ENCODE measurements around the gene THAP4.

Gene THAP4

DNA sequence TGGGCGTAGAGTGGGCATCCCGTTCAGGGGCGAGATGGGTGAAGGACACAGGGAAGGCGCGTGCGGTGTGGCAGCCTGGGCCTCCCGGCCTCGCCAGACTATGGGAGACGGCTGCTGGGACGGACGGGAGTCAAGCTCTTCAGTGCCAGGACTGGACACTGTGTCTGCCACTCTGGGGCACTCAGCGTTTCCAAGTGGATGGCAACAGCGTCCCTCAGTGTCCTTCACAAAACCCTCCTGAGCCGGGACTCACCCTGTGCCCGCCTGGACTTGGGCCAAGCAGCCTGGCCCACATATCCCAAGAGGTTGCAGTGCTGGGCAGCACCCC lies 94.7 kb downstream of the THAP4 start:
- no peak for DNase-seq

DNA sequence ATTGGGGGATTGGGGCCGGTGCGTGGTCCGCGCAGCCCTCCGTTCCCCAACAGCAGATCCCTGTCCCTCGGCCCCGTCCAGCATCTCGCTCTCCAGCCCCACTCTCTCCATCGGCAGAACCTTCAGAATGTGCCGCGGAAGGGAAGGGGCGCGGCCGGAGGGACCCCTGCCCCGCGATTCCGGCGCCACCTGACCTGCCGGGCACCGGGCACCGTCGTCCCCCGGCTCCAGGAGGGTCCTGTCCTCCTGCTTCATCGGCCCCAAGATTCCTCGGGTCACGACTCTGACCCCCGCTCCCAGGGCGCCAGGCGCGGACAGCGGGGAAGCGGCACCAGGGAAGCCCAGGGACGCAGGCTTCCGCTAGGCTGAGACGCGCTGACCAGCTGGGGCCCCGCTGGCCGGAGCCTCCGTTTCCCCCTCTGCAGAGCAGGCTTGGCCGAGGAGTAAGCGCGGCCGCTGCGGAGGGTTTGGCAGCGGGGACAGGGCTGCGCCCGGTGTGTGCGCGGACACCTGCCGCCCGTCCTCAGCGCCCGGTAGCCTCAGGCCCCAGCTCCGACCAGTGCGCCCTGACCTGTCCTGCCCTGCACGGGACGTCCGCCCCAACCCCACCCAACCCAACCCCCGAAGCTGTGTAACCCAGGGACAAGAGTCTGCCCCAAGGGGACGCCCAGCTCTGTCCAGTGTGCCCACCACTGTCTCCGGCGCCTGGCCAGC lies 95.2 kb downstream of the THAP4 start:
- no peak for DNase-seq

DNA sequence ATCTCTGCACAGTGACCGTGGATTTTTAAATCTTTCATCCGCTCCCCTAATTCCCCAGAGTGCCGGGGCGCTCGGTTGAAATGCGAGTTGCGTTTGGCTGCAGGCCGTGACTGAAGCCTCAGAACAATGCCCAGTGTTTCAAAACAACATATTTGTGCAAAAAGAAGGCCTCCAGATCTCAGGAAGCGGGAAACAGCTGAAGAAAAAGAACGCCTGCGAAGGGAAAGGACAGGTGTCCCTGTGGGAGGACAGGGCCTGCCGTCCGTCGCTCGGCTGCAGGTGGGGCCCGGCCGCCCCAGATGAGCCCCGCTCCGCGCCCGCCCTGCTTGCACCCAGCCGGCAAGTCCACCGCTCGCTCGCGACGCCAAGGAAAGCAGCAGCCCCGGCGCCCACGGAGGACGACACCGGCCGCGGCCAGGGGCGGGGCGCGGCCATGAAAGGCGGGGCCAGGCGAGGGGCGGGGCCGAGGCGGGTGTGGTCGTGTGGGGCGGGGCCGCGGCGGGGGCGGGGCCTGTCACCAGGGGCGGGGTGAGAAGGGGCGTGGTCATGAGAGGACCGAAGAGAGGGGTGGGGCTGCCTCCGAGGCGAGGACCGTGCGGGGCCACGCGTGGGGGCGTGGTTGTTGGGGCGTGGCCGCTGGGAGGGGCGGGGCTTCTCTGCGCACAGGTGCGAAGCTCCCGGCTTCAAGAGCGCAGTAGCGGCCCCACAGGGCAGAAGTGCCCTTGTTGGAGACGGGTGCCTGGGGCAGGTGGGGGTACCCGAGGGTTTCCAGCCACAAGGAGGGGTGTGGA lies 96.0 kb downstream of the THAP4 start:
- no peak for DNase-seq

DNA sequence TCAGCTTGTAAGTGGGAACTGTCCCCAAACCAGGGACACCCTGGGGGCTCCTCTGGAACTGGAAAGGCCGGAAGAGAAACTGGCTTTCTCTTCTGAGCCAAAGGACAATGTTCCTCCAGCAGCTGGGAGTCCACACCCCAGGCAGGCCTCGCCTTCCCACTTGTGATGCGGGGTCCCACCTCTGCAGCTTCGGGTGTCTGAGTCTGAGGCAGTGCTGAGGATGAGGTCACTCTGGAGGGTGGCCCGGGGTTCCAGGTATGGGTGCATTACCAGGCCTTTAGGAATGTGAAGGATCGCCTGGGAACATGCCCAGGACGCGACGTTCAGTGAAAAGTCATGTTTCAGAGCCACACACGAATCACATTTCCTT lies 96.6 kb downstream of the THAP4 start:
- no peak for DNase-seq

DNA sequence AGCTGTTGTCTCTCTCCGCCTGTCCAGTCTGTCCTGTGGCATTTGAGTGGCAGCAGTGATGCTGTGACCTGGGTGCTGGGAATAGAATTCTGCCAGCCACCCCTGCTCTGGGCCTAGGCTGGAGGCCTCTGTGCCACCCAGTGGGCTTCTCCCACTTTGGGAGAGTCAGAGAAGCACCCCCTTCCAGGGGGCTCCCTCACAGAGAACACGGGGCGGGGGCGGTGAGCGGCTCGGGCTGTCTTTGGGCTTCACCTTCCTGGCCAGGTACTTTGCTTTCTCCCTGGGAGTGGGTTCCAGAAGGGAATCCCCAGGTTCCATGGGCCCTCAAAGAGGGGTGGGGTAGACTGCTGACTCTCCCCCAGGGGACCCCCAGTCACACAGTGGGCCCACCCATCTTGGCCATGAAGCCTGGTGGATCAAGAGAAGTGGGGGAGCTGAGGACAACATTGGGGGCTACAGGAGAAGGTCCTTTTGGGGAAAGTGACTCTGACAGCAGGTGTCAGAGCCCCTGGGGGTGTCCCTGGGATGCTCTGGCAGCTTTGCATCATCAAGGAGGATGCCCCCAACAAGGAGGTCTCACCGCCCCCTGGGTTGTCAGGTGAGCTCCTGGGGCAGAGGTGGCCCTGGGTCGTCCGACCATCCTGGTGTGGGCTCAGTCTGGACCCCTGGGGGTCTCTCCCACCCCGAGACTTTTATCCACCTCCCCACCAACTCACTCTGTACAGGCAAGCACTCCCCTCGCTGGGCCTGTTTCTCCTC lies 97.2 kb downstream of the THAP4 start:
- no peak for DNase-seq

DNA sequence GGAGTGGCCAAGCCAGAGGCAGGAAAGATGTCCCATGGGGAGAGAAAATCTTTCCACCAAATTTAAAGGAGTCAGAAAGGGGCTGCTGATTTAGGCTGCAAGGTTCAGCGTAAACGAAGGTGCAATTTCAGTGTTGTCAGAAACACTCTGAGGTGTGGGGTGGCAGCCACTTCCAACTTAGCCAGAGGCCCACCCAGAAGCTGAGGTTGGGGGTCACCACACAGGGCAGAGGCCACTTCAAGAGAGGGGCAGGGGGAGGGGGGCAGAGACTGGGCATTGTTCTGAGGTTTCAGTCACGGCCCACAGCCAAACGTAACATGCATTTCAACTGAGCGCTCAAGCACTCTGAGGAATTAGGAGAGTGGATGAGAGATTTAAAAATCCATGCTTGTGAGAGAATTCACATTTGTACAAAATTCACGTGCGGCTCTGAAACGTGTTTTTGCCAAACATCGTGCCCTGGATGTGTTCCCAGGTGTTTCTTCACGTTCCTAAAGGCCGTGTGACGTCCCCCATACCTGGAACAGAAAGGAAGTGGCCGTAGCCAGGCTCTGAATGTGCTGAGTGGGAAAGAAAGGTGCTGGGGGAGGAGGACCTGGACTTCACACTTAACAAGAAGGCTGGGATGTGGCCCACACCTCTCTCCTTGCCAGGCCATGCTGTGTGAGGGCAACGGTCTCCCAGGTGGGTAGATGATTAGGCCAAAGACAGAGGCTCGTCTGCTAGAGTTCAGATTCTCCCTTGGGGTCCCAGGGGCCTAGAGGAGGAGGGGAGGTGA lies 97.9 kb downstream of the THAP4 start:
- DNase-seq = no peak

DNA sequence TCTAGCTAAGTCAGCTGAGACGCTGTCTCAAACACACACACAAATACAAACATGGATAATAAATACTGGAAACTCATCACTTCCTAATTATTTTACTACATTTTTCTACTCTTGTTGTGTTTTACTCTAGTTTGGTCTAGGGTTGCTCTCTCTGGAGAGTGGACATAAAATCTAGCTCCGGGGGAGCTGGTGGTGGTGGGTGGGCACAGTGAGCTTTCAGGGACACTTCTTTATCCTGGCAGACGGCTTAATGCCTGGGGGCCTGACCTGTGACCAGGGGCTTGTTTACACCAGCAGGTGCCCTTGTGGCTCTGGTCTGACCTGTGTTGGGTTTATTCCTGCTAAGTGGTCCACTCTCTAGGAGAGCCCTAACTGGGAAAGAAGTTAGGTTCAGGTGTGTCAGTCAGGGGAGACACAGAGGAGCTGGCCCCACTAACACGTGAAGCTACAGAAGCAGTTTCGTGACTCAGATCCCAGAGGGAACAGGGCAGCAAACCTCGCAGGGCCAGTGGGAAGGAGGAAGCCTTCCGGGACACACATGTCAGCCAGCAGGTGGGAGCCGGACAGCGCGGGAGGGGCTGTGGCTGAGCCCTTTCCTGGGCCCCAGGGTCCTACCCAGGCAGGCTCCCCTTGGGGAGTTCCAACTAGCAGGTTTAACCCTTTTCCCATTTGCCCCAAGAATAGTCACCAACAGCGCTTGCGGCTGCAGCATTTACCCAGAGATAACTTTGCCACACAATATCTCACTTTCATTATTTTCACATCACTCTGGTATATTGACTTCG lies 100.9 kb downstream of the THAP4 start:
- DNase-seq = no peak

DNA sequence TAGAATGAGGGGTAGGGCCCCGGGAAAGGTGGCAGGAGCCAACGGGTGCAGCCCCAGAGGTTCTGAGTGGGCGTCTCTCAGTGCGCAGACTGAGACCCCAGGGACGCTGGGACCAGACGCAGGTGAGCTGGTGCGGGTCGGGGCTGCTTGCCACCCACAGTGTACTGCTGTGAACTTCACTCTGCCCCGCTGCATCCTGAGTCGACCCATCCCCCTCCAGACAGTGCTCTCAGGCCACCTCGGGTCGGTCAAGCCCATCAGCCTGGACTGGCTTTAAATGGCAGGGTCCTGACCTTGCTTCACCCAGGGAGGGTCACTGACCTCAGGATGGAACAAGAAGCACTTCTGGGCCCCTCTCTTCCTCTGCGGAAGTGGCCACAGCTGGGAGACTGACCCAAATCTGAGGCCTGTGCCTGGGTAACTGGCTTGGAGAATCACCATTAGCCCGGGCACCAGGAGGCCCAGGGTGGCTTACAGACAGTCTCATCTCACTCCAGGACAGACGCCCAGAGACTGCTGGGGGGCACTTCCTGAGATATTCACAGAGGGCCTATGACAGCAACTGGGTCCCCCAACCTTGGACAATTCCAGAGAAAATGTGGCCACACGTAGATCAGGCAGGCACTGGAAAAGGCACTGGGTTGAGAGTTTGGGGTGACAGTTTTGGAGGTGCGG lies 102.1 kb downstream of the THAP4 start:
- no peak for DNase-seq

Measured in GDM1 (cell line).